Skeletal muscle satellite cell (primary cell): ENCODE results near the gene ZNF223.
A peak's percentile ranks its signal among the peaks of the same experiment; 100 is the strongest.

ENCODE experiments used
- H3K27me3 ChIP-seq: 2 replicates; pipeline ENCODE4 v1.7.0; 2013; ENCODE audit warnings: low read length; ENCODE audit not compliant: control insufficient read depth, insufficient read depth
- H3K36me3 ChIP-seq: 2 replicates; pipeline ENCODE4 v1.7.0; 2013; ENCODE audit warnings: mild to moderate bottlenecking, control low read depth, low read length; ENCODE audit not compliant: insufficient read depth
- H3K4me1 ChIP-seq: 2 replicates; pipeline ENCODE4 v1.7.0; 2013; ENCODE audit warnings: low read length; ENCODE audit not compliant: control insufficient read depth, insufficient read depth
- H3K4me2 ChIP-seq: 2 replicates; pipeline ENCODE4 v1.7.0; 2013; ENCODE audit warnings: mild to moderate bottlenecking, low read length
- H3K4me3 ChIP-seq: 2 replicates; pipeline ENCODE4 v1.7.0; 2013; ENCODE audit warnings: low read length
- H3K9ac ChIP-seq: 2 replicates; pipeline ENCODE4 v1.7.0; 2013; ENCODE audit warnings: mild to moderate bottlenecking, low read depth, low read length, moderate library complexity
- H3K9me3 ChIP-seq: replicated peaks from 2 replicates; pipeline ENCODE4 v1.7.0; 2013; ENCODE audit warnings: mild to moderate bottlenecking, control low read depth, low read length

The ZNF223 gene

GRCh38 chr19:44072543-44073401, 20.9 kb downstream of the ZNF223 start:
- H3K9me3 ChIP-seq = no peaks in the 10 kb centered on the region
- H3K4me1 ChIP-seq = peaks cover 10% of the 10 kb centered on the region
- H3K4me3 ChIP-seq = peak overlapping the region; percentile 80
- peak overlapping the region; percentile 71 for H3K9ac ChIP-seq
- peak overlapping the region; percentile 89 for H3K4me2 ChIP-seq
- peaks cover 5% of the 10 kb centered on the region for H3K36me3 ChIP-seq
- H3K27me3 ChIP-seq = no peaks in the 10 kb centered on the region

- H3K9me3 ChIP-seq = no peaks in the 10 kb centered on the region
- no peak overlapping the region for H3K4me3 ChIP-seq
- H3K36me3 ChIP-seq = peaks cover 12% of the 10 kb centered on the region
- H3K4me1 ChIP-seq = peaks cover 8% of the 10 kb centered on the region
- no peak overlapping the region for H3K9ac ChIP-seq
- H3K4me2 ChIP-seq = no peak overlapping the region
- H3K27me3 ChIP-seq = no peaks in the 10 kb centered on the region
These were observed 24.5 kb downstream of the ZNF223 start for GRCh38 chr19:44076325-44076724.

- no peaks in the 10 kb centered on the region for H3K9me3 ChIP-seq
- H3K4me3 ChIP-seq = no peak overlapping the region
- H3K4me1 ChIP-seq = no peaks in the 10 kb centered on the region
- H3K4me2 ChIP-seq = no peak overlapping the region
- H3K36me3 ChIP-seq = peaks cover 4% of the 10 kb centered on the region
- no peak overlapping the region for H3K9ac ChIP-seq
- H3K27me3 ChIP-seq = no peaks in the 10 kb centered on the region
These were observed 40.3 kb downstream of the ZNF223 start for GRCh38 chr19:44092108-44092507.

GRCh38 chr19:44093931-44094765, 42.3 kb downstream of the ZNF223 start, which contains the start of gene ZNF224:
ZNF224 (plus strand) TSS chr19:44094361; CDS start chr19:44097874, 3,513 bp downstream.
- Histone ChIP-seq H3K27me3 (no peaks in the 10 kb centered on the region), H3K9me3 (no peaks in the 10 kb centered on the region), H3K36me3 (peaks cover 18% of the 10 kb centered on the region), H3K4me1 (no peaks in the 10 kb centered on the region), H3K4me3 (peak within 1 kb of the TSS; percentile 73), H3K9ac (peak within 1 kb of the TSS; percentile 93), H3K4me2 (peak within 1 kb of the TSS; percentile 77)

- Histone ChIP-seq H3K4me3 (no peak overlapping the region), H3K9me3 (peaks cover 30% of the 10 kb centered on the region), H3K9ac (no peak overlapping the region)
These were observed 55.9 kb downstream of the ZNF223 start for GRCh38 chr19:44107751-44108150.

GRCh38 chr19:44109458-44109857, 57.6 kb downstream of the ZNF223 start:
- no peak overlapping the region for H3K4me3 ChIP-seq
- H3K36me3 ChIP-seq = peaks cover 33% of the 10 kb centered on the region
- H3K27me3 ChIP-seq = no peaks in the 10 kb centered on the region
- peaks cover 30% of the 10 kb centered on the region for H3K9me3 ChIP-seq
- no peak overlapping the region for H3K4me2 ChIP-seq
- H3K9ac ChIP-seq = no peak overlapping the region
- peaks cover 7% of the 10 kb centered on the region for H3K4me1 ChIP-seq

More at GRCh38 chr19:44107751-44108150, 55.9 kb downstream of the ZNF223 start:
- Histone ChIP-seq H3K4me1 (peaks cover 3% of the 10 kb centered on the region), H3K36me3 (peaks cover 47% of the 10 kb centered on the region), H3K27me3 (no peaks in the 10 kb centered on the region), H3K4me2 (no peak overlapping the region)

GRCh38 chr19:44111910-44112463, 60.2 kb downstream of the ZNF223 start:
- Histone ChIP-seq H3K4me3 (peak overlapping the region; percentile 88), H3K4me1 (peaks cover 8% of the 10 kb centered on the region), H3K9ac (peak overlapping the region; percentile 79), H3K4me2 (peak overlapping the region; percentile 81), H3K36me3 (peaks cover 20% of the 10 kb centered on the region), H3K27me3 (no peaks in the 10 kb centered on the region), H3K9me3 (peaks cover 18% of the 10 kb centered on the region)

GRCh38 chr19:44112802-44113137, 60.9 kb downstream of the ZNF223 start:
- peak overlapping the region; percentile 88 for H3K4me3 ChIP-seq
- no peaks in the 10 kb centered on the region for H3K27me3 ChIP-seq
- peaks cover 18% of the 10 kb centered on the region for H3K36me3 ChIP-seq
- peaks cover 10% of the 10 kb centered on the region for H3K9me3 ChIP-seq
- H3K4me1 ChIP-seq = peaks cover 8% of the 10 kb centered on the region
- H3K9ac ChIP-seq = peak overlapping the region; percentile 79
- H3K4me2 ChIP-seq = peak overlapping the region; percentile 81

GRCh38 chr19:44113138-44113783, 61.4 kb downstream of the ZNF223 start, which contains the start of gene ZNF225:
ZNF225 (plus strand) TSS chr19:44113399; CDS start chr19:44115828, 2,429 bp downstream.
- H3K9me3 ChIP-seq = peaks cover 6% of the 10 kb centered on the region
- H3K9ac ChIP-seq = peak within 1 kb of the TSS; percentile 95
- H3K27me3 ChIP-seq = no peaks in the 10 kb centered on the region
- peaks cover 17% of the 10 kb centered on the region for H3K36me3 ChIP-seq
- H3K4me3 ChIP-seq = peak within 1 kb of the TSS; percentile 88
- peak within 1 kb of the TSS; percentile 98 for H3K4me2 ChIP-seq
- H3K4me1 ChIP-seq = peaks cover 8% of the 10 kb centered on the region

- Histone ChIP-seq H3K9me3 (peaks cover 5% of the 10 kb centered on the region), H3K4me3 (peak overlapping the region; percentile 88), H3K27me3 (no peaks in the 10 kb centered on the region), H3K36me3 (peaks cover 18% of the 10 kb centered on the region), H3K9ac (peak overlapping the region; percentile 95), H3K4me1 (peaks cover 8% of the 10 kb centered on the region), H3K4me2 (peak overlapping the region; percentile 98)
These were observed 62.1 kb downstream of the ZNF223 start for GRCh38 chr19:44113784-44114390.
